ENCODE data around the gene CACNA1G. TPM values are rescaled to one million over a fixed set of nuclear protein-coding genes. Genes with fewer than 3 reads are reported as not detected.

CACNA1G gene
- total and polyA plus RNA-seq, 2 donors (not counting 3 experiments of a cell fraction or from before 2014, with no cell fraction given), result not detected

DNA sequence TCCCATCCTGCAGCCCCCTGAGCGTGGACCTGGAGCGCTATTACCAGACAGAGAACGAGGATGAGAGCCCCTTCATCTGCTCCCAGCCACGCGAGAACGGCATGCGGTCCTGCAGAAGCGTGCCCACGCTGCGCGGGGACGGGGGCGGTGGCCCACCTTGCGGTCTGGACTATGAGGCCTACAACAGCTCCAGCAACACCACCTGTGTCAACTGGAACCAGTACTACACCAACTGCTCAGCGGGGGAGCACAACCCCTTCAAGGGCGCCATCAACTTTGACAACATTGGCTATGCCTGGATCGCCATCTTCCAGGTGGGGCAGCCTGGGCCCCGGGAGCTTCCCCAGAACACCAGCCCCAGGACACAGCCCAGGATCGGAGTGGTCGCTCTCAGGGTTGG, 12.0 kb downstream of the CACNA1G start:
- H3K36me3 ChIP-seq (ENCODE audit: control insufficient read depth in 2 of 2, extremely low read depth in 1 of 2, insufficient read depth in 2 of 2, low read length in 2 of 2), result no peaks in the 10 kb centered on the region
- H3K9me1 ChIP-seq (replicated peaks; ENCODE audit: control insufficient read depth, extremely low read depth, insufficient read depth, low read length), result no peaks in the 10 kb centered on the region
- no peaks in the 10 kb centered on the region for H4K20me1 ChIP-seq (replicated peaks; ENCODE audit: control insufficient read depth, extremely low read depth, insufficient read depth, low read length)
- dilution Hi-C loops (cut with MboI; ENCODE audit: extremely low pct_ligation_motif_present, low sequenced_read_pairs) (no loop called here), intact Hi-C loops (cut with micrococcal nuclease) (no loop called here)
- H3K4me3 ChIP-seq (replicated peaks in 1 of 3; ENCODE audit: insufficient read depth in 1 of 3, low read depth in 1 of 3, low read length in 3 of 3), result no peak overlapping the region
- peaks cover 0 to 5% of the 10 kb centered on the region in 2 experiments for H3K27me3 ChIP-seq (ENCODE audit: control insufficient read depth in 2 of 2, insufficient read depth in 2 of 2, low read length in 2 of 2)
- CTCF ChIA-PET, result interaction anchor here (1.5 kb wide), 1 partner anchor 22 kb away, joined by 3 read pairs; no protein-coding TSS in a partner anchor
- no TSS peak for BruUV-seq (replicated peaks)
- H3K4me2 ChIP-seq (ENCODE audit: insufficient read depth, low read length), result no peak overlapping the region
- FAIRE-seq, result no peak
- POLR2A ChIA-PET, result no interaction called here
- H2AFZ ChIP-seq (ENCODE audit: low read depth, low read length), result no peak overlapping the region
- no peaks in the 10 kb centered on the region for H3K79me2 ChIP-seq (ENCODE audit: control insufficient read depth, insufficient read depth, low read length)
- no peak for TF ChIP-seq GATA2 (IDR thresholded peaks at IDR 0.05; ENCODE audit: insufficient read depth, insufficient read length, low read depth, low read length)
- no peak for TF ChIP-seq POLR2A (IDR thresholded peaks at IDR 0.05; ENCODE audit: low read depth, low read length)
- no peak for TF ChIP-seq POLR2AphosphoS5 (IDR thresholded peaks at IDR 0.05; ENCODE audit: insufficient read depth, low read depth, low read length)
- no peak for TF ChIP-seq MYC (IDR thresholded peaks at IDR 0.05; ENCODE audit: low read depth, low read length)
- no peak for TF ChIP-seq EZH2 (IDR thresholded peaks at IDR 0.05; ENCODE audit: borderline replicate concordance, low read depth, low read length, severe bottlenecking)
- TF ChIP-seq, protein P1, sequence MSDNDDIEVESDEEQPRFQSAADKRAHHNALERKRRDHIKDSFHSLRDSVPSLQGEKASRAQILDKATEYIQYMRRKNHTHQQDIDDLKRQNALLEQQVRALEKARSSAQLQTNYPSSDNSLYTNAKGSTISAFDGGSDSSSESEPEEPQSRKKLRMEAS (IDR thresholded peaks at IDR 0.05; ENCODE audit: insufficient read depth, insufficient read length), result no peak
- no peak for TF ChIP-seq FOS (IDR thresholded peaks at IDR 0.05; ENCODE audit: borderline replicate concordance, insufficient read depth, low read length)
- TF ChIP-seq, protein P2, sequence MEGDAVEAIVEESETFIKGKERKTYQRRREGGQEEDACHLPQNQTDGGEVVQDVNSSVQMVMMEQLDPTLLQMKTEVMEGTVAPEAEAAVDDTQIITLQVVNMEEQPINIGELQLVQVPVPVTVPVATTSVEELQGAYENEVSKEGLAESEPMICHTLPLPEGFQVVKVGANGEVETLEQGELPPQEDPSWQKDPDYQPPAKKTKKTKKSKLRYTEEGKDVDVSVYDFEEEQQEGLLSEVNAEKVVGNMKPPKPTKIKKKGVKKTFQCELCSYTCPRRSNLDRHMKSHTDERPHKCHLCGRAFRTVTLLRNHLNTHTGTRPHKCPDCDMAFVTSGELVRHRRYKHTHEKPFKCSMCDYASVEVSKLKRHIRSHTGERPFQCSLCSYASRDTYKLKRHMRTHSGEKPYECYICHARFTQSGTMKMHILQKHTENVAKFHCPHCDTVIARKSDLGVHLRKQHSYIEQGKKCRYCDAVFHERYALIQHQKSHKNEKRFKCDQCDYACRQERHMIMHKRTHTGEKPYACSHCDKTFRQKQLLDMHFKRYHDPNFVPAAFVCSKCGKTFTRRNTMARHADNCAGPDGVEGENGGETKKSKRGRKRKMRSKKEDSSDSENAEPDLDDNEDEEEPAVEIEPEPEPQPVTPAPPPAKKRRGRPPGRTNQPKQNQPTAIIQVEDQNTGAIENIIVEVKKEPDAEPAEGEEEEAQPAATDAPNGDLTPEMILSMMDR (IDR thresholded peaks at IDR 0.05; ENCODE audit: extremely low read depth in 1 of 2, insufficient read depth in 1 of 2, low read depth in 1 of 2, low read length in 2 of 2), result no peak
- no peak for TF ChIP-seq JUN (IDR thresholded peaks at IDR 0.05; ENCODE audit: borderline replicate concordance, insufficient read depth, insufficient read length, low read depth)
- H3K9me3 ChIP-seq (replicated peaks; ENCODE audit: control insufficient read depth, insufficient read depth, low read length), result no peaks in the 10 kb centered on the region
- H3K27ac ChIP-seq (ENCODE audit: insufficient read depth, low read depth, low read length), result no peak overlapping the region
- no peak for DNase-seq (ENCODE audit: low read depth, low spot score)
- no peaks in the 10 kb centered on the region for H3K4me1 ChIP-seq (ENCODE audit: control insufficient read depth, extremely low read depth, insufficient read depth, low read length)
- H3K9ac ChIP-seq (replicated peaks; ENCODE audit: extremely low read depth, insufficient read depth, low read length), result no peak overlapping the region

All from endothelial cell of umbilical vein (primary cell).